A673 (cell line): ENCODE results near the gene CHRNA3. TPM values are rescaled to one million over a fixed set of nuclear protein-coding genes. Genes with fewer than 3 reads are reported as not detected.

ENCODE experiments used
- Bru-seq: library from RNA; stranded (reverse); fragments of 400-500 nt; gene quantifications from one replicate; lab custom pipeline; 2021; lab: Mats Ljungman, UMichigan
- BruChase-seq, 2 experiments: library from RNA; stranded (reverse); fragments of 400-500 nt; gene quantifications; one replicate each; lab custom pipeline; 2021; lab: Mats Ljungman, UMichigan
- BruUV-seq: library from RNA; stranded (reverse); fragments of 400-500 nt; replicated peaks from 2 replicates; lab custom pipeline; 2021; lab: Mats Ljungman, UMichigan
- CTCF ChIA-PET: fragments of 300-600 bp; sonication (Branson Sonifier 250); formaldehyde crosslinking; loops from one replicate; lab custom pipeline; 2022; ENCODE audit warnings: antibody characterized with exemption; lab: Charles Lee
- POLR2A ChIA-PET: fragments of 300-600 bp; sonication (Branson Sonifier 250); formaldehyde crosslinking; loops from one replicate; lab custom pipeline; 2022; ENCODE audit warnings: antibody characterized with exemption; ENCODE audit not compliant: low non-redundant PET; lab: Charles Lee
- DNase-seq: peaks from one replicate; pipeline ENCODE4 v3.0.0-alpha.2; 2015; ENCODE audit warnings: low spot score
- H3K27ac ChIP-seq: fragments of 200-600 bp; sonication (generic); 2 replicates; pipeline ENCODE4 v1.5.1; 2016; ENCODE audit warnings: mixed run types, low read depth, mild to moderate bottlenecking, mixed read lengths, antibody characterized with exemption, low read length; ENCODE audit not compliant: poor library complexity, severe bottlenecking
- H3K27me3 ChIP-seq: fragments of 200-600 bp; sonication (generic); replicated peaks from 2 replicates; pipeline ENCODE4 v1.6.1; 2017; ENCODE audit warnings: mixed run types, low read depth, mild to moderate bottlenecking, mixed read lengths, antibody characterized with exemption, low read length; ENCODE audit not compliant: insufficient read depth, poor library complexity
- H3K36me3 ChIP-seq: fragments of 200-600 bp; sonication (generic); 2 replicates; pipeline ENCODE4 v1.6.1; 2016; ENCODE audit warnings: mixed run types, mild to moderate bottlenecking, mixed read lengths, antibody characterized with exemption, low read length; ENCODE audit not compliant: insufficient read depth, poor library complexity, severe bottlenecking
- H3K4me1 ChIP-seq: fragments of 200-600 bp; sonication (generic); 2 replicates; pipeline ENCODE4 v1.6.1; 2017; ENCODE audit warnings: mixed run types, mild to moderate bottlenecking, mixed read lengths, antibody characterized with exemption, low read length; ENCODE audit not compliant: insufficient read depth, poor library complexity, severe bottlenecking
- H3K4me3 ChIP-seq: fragments of 200-600 bp; sonication (generic); 2 replicates; pipeline ENCODE4 v1.5.1; 2016; ENCODE audit warnings: low read depth, mixed run types, mild to moderate bottlenecking, mixed read lengths, low read length; ENCODE audit not compliant: poor library complexity, severe bottlenecking
- H3K9me3 ChIP-seq: fragments of 200-600 bp; sonication (generic); 2 replicates; pipeline ENCODE4 v1.6.1; 2016; ENCODE audit warnings: mixed run types, low read depth, mild to moderate bottlenecking, mixed read lengths, antibody characterized with exemption, low read length; ENCODE audit not compliant: poor library complexity, severe bottlenecking
- EZH2 ChIP-seq: fragments of 200-600 bp; sonication (generic); IDR thresholded peaks from 2 replicates; pipeline ENCODE4 v1.6.1; 2017; ENCODE audit warnings: borderline replicate concordance, low read depth, mild to moderate bottlenecking, mixed read lengths, antibody characterized with exemption, low read length; ENCODE audit not compliant: poor library complexity, severe bottlenecking
- intact Hi-C: fragments of 100-400 bp; cut with micrococcal nuclease; formaldehyde crosslinking; loops from one replicate; pipeline ENCODE4 v1.10.0; 2022; ENCODE audit not compliant: unreplicated experiment
- long read RNA-seq: library from polyadenylated mRNA; stranded (forward); transcript quantifications from one replicate; pipeline ENCODE4 v2.0.0, GENCODE V29; 2022
- total RNA-seq: library from RNA; stranded (reverse); gene quantifications from 2 replicates; pipeline ENCODE4 v1.2.3, GENCODE V29; 2021
- TF ChIP-seq, protein P1 (sequence below): fragments of 300-800, 200-600 bp; sonication (generic); conservative IDR thresholded peaks from 2 replicates; pipeline ENCODE4 v1.5.1; 2017; ENCODE audit warnings: low read depth, mild to moderate bottlenecking, antibody characterized with exemption, low read length, moderate library complexity, mixed read lengths

The CHRNA3 gene
- total RNA-seq, result not detected in 2 replicates
- not detected for Bru-seq, nascent RNA
- BruChase-seq, experiment 1, labeled RNA remaining after a 2-hour chase, result percentile 3 among the genes with signal in this experiment
- percentile 3 among the genes with signal in this experiment for BruChase-seq, experiment 2, labeled RNA remaining after a 6-hour chase
- long read RNA-seq, result 0 reads

DNA sequence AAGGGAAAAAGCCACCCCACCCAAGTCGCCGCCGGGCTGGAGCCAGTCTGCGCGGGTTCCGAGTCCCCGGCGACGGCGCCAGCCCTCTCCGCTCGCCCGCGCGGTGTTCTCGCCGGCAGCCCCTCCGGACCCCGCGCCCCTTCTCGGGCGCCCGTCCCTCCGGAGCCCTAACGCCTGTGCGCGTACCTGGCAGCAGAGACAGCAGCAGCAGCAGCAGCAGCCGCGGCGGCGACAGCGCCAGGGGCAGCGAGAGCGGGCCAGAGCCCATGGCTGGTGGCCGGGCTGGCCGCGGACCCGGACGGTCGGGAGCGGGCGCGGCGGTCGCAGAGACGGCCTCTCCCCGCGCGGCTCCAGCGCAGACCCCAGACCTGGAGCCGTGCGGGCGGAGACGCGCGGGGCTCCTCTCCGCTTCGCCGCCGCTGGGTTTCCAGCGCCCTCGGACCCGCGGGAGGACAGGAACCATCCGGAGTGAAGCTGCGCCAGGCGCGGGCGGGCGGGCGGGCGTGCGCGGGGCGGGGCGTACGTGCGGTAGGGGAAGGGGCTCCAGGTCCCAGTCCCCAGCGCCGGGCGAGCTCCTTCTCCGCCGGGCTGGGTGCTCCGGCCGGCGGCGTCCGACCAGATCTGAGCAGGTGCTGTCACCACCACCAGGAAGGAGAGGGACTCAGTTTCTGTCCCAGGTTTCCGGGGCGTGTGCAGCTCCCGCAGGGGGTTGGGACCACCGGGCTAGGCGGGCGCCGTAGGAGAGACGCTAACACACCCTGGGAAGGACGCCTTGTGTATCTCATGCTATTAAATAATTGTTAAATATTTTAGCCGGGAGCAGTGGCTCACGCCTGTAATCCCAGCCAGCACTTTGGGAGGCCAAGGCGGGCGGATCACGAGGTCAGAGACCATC, at the start of gene CHRNA3:
TSS of gene CHRNA3 (minus strand) at position 470 of the 895 bp plus-strand sequence. CDS start at position 268, 202 bp downstream.
- H3K9me3 ChIP-seq, result no peaks in the 10 kb centered on the region
- H3K4me3 ChIP-seq, result peak within 1 kb of the TSS; percentile 24
- intact Hi-C loops, result no loop called here
- TF ChIP-seq EZH2, result peak; percentile 98
- TF ChIP-seq, protein P1, sequence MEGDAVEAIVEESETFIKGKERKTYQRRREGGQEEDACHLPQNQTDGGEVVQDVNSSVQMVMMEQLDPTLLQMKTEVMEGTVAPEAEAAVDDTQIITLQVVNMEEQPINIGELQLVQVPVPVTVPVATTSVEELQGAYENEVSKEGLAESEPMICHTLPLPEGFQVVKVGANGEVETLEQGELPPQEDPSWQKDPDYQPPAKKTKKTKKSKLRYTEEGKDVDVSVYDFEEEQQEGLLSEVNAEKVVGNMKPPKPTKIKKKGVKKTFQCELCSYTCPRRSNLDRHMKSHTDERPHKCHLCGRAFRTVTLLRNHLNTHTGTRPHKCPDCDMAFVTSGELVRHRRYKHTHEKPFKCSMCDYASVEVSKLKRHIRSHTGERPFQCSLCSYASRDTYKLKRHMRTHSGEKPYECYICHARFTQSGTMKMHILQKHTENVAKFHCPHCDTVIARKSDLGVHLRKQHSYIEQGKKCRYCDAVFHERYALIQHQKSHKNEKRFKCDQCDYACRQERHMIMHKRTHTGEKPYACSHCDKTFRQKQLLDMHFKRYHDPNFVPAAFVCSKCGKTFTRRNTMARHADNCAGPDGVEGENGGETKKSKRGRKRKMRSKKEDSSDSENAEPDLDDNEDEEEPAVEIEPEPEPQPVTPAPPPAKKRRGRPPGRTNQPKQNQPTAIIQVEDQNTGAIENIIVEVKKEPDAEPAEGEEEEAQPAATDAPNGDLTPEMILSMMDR, result no peak
- H3K27me3 ChIP-seq, result peaks cover 72% of the 10 kb centered on the region
- no peaks in the 10 kb centered on the region for H3K36me3 ChIP-seq
- no peak for DNase-seq
- H3K27ac ChIP-seq, result no peak within 1 kb of the TSS
- POLR2A ChIA-PET, result no interaction called here
- CTCF ChIA-PET, result interaction anchor here (0.6 kb wide), 1 partner anchor 15 kb away, joined by 4 read pairs; no protein-coding TSS in a partner anchor
- H3K4me1 ChIP-seq, result no peaks in the 10 kb centered on the region
- no TSS peak for BruUV-seq

DNA sequence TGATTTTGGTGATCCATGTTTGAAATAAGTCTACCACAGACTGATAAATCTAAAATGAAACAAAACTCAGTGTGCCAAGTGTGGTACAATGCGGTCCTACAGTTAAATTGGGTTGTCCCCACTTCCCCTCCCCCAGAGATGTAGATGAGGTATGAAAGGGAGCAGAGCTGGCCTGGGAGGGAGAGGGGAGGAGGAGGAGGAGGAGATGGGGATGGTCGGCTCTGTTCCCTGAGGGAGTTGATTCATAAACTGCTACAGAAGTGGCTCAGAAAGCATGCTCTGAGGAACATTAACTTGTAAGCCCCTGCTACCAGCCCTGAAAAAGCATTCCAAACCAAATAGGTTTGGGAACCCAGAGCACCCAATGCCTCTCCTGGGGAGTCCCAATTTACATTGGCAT, 48.2 kb upstream of the CHRNA3 start:
- BruUV-seq, result no TSS peak
- no peak overlapping the region for H3K4me3 ChIP-seq
- DNase-seq, result no peak
- POLR2A ChIA-PET, result no interaction called here
- no peaks in the 10 kb centered on the region for H3K36me3 ChIP-seq
- peaks cover 20% of the 10 kb centered on the region for H3K4me1 ChIP-seq
- CTCF ChIA-PET, result no interaction called here
- peaks cover 90% of the 10 kb centered on the region for H3K27me3 ChIP-seq
- TF ChIP-seq, protein P1, result no peak
- TF ChIP-seq EZH2, result no peak
- no peak overlapping the region for H3K27ac ChIP-seq
- intact Hi-C loops, result no loop called here
- no peaks in the 10 kb centered on the region for H3K9me3 ChIP-seq

GRCh38 chr15:78667578-78668236, 46.9 kb upstream of the CHRNA3 start:
- Histone ChIP-seq H3K27me3 (peaks cover 87% of the 10 kb centered on the region), H3K4me1 (peaks cover 19% of the 10 kb centered on the region), H3K9me3 (no peaks in the 10 kb centered on the region), H3K27ac (no peak overlapping the region), H3K4me3 (no peak overlapping the region), H3K36me3 (no peaks in the 10 kb centered on the region)
- BruUV-seq, result no TSS peak
- intact Hi-C loops, result no loop called here
- POLR2A ChIA-PET, result no interaction called here
- CTCF ChIA-PET, result no interaction called here
- no peak for DNase-seq
- no peak for TF ChIP-seq EZH2
- TF ChIP-seq, protein P1, result no peak
